ENCODE measurements around the gene IGSF9B.

The IGSF9B gene

DNA sequence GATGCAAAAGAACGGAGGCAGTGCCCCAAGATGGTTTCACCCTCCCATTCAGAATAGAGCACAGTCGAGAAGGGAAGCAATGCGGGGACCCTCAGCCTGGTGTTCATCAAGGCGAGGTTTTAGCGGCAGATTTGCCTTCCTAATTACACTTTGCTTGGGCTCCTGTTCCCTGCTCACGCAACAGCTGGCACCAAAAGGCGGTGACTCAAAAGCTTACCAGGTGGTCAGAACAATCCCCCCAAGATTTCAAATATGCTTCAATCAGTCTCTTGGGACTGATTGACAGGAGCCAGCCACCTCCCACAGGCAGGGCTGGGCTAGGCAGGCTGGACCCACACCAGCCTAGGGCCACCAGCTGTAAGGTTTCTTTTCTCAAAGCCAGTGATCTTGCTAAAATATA, 14.2 kb downstream of the IGSF9B start:
- ATAC-seq = no peak

DNA sequence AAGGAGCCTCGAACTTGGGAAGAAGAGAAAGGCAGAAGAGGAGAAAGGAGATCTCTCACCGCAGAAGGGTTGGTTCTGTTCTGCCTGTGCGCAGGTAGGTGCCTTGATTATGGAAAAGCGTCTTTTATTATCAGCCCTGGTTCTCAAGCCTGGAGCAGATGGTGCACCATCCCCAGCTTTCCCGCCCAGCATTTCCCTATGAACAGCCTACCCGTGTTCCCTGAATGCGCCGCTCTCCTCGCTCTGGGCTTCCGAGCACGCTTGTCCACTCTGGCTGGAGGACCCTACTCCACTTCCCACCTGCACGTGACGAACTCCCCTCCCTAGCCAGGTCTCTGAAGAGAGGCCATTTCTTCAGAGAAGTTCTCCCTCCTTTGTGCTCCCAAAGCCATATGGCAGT, 15.2 kb downstream of the IGSF9B start:
- ATAC-seq = no peak
- TF ChIP-seq BACH2 (CRISPR knock-in tag; IDR thresholded peaks at IDR 0.05; ENCODE audit: borderline replicate concordance) = no peak
- no peak for TF ChIP-seq ZC3H10 (CRISPR knock-in tag; IDR thresholded peaks at IDR 0.05)
- no peak for TF ChIP-seq GLIS3 (CRISPR knock-in tag; IDR thresholded peaks at IDR 0.05)
- TF ChIP-seq SNAI2 (CRISPR knock-in tag; IDR thresholded peaks at IDR 0.05) = no peak
- TF ChIP-seq, protein P1, sequence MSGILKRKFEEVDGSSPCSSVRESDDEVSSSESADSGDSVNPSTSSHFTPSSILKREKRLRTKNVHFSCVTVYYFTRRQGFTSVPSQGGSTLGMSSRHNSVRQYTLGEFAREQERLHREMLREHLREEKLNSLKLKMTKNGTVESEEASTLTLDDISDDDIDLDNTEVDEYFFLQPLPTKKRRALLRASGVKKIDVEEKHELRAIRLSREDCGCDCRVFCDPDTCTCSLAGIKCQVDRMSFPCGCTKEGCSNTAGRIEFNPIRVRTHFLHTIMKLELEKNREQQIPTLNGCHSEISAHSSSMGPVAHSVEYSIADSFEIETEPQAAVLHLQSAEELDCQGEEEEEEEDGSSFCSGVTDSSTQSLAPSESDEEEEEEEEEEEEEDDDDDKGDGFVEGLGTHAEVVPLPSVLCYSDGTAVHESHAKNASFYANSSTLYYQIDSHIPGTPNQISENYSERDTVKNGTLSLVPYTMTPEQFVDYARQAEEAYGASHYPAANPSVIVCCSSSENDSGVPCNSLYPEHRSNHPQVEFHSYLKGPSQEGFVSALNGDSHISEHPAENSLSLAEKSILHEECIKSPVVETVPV (CRISPR knock-in tag; IDR thresholded peaks at IDR 0.05) = no peak
- TF ChIP-seq PPARA (CRISPR knock-in tag; IDR thresholded peaks at IDR 0.05; ENCODE audit: borderline replicate concordance) = no peak
- TF ChIP-seq ZNF565 (CRISPR knock-in tag; conservative IDR thresholded peaks at IDR 0.05; ENCODE audit: low read depth) = no peak
- TF ChIP-seq ARNTL (CRISPR knock-in tag; IDR thresholded peaks at IDR 0.05; ENCODE audit: borderline replicate concordance, low read depth) = no peak
- TF ChIP-seq, protein P2, sequence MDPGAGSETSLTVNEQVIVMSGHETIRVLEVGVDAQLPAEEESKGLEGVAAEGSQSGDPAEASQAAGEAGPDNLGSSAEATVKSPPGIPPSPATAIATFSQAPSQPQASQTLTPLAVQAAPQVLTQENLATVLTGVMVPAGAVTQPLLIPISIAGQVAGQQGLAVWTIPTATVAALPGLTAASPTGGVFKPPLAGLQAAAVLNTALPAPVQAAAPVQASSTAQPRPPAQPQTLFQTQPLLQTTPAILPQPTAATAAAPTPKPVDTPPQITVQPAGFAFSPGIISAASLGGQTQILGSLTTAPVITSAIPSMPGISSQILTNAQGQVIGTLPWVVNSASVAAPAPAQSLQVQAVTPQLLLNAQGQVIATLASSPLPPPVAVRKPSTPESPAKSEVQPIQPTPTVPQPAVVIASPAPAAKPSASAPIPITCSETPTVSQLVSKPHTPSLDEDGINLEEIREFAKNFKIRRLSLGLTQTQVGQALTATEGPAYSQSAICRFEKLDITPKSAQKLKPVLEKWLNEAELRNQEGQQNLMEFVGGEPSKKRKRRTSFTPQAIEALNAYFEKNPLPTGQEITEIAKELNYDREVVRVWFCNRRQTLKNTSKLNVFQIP (CRISPR knock-in tag; IDR thresholded peaks at IDR 0.05; ENCODE audit: borderline replicate concordance, low read depth) = no peak

More for the DNA sequence above, 14.2 kb downstream of the IGSF9B start:
- TF ChIP-seq, protein P3, sequence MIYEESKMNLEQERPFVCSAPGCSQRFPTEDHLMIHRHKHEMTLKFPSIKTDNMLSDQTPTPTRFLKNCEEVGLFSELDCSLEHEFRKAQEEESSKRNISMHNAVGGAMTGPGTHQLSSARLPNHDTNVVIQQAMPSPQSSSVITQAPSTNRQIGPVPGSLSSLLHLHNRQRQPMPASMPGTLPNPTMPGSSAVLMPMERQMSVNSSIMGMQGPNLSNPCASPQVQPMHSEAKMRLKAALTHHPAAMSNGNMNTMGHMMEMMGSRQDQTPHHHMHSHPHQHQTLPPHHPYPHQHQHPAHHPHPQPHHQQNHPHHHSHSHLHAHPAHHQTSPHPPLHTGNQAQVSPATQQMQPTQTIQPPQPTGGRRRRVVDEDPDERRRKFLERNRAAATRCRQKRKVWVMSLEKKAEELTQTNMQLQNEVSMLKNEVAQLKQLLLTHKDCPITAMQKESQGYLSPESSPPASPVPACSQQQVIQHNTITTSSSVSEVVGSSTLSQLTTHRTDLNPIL (CRISPR knock-in tag; IDR thresholded peaks at IDR 0.05; ENCODE audit: low read depth) = no peak
- no peak for TF ChIP-seq ISL1 (CRISPR knock-in tag; IDR thresholded peaks at IDR 0.05)
- no peak for TF ChIP-seq OSR1 (CRISPR knock-in tag; IDR thresholded peaks at IDR 0.05)
- TF ChIP-seq GLIS3 (CRISPR knock-in tag; IDR thresholded peaks at IDR 0.05) = no peak
- TF ChIP-seq ZNF70 (CRISPR knock-in tag; IDR thresholded peaks at IDR 0.05) = no peak
- TF ChIP-seq ARNTL (CRISPR knock-in tag; IDR thresholded peaks at IDR 0.05; ENCODE audit: borderline replicate concordance, low read depth) = no peak

DNA sequence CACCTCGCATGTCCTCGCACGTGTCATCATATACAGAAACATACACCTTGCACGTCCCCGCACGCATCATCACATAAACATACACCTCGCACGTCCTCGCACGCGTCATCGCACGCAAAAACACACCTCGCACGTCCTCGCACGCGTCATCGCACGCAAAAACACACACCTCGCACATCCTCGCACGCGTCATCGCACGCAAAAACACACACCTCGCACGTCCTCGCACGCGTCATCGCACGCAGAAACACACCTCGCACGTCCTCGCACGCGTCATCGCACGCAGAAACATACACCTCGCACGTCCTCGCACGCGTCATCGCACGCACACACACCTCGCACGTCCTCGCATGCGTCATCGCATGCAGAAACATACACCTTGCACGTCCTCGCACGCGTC, 16.7 kb downstream of the IGSF9B start:
- ATAC-seq = no peak
- TF ChIP-seq, protein P4, sequence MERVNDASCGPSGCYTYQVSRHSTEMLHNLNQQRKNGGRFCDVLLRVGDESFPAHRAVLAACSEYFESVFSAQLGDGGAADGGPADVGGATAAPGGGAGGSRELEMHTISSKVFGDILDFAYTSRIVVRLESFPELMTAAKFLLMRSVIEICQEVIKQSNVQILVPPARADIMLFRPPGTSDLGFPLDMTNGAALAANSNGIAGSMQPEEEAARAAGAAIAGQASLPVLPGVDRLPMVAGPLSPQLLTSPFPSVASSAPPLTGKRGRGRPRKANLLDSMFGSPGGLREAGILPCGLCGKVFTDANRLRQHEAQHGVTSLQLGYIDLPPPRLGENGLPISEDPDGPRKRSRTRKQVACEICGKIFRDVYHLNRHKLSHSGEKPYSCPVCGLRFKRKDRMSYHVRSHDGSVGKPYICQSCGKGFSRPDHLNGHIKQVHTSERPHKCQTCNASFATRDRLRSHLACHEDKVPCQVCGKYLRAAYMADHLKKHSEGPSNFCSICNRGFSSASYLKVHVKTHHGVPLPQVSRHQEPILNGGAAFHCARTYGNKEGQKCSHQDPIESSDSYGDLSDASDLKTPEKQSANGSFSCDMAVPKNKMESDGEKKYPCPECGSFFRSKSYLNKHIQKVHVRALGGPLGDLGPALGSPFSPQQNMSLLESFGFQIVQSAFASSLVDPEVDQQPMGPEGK (CRISPR knock-in tag; IDR thresholded peaks at IDR 0.05; ENCODE audit: borderline replicate concordance) = no peak
- TF ChIP-seq TCF4 (CRISPR knock-in tag; IDR thresholded peaks at IDR 0.05; ENCODE audit: borderline replicate concordance) (no peak), ZFP3 (CRISPR knock-in tag; IDR thresholded peaks at IDR 0.05) (no peak), ZFP30 (CRISPR knock-in tag; IDR thresholded peaks at IDR 0.05) (no peak), TOX (CRISPR knock-in tag; IDR thresholded peaks at IDR 0.05; ENCODE audit: borderline replicate concordance) (no peak), ZC3H10 (CRISPR knock-in tag; IDR thresholded peaks at IDR 0.05) (no peak), GLIS3 (CRISPR knock-in tag; IDR thresholded peaks at IDR 0.05) (no peak), PPARA (CRISPR knock-in tag; IDR thresholded peaks at IDR 0.05; ENCODE audit: borderline replicate concordance) (no peak), ESRRG (CRISPR knock-in tag; IDR thresholded peaks at IDR 0.05) (no peak), BACH2 (CRISPR knock-in tag; IDR thresholded peaks at IDR 0.05; ENCODE audit: borderline replicate concordance) (no peak), RARB (CRISPR knock-in tag; IDR thresholded peaks at IDR 0.05) (no peak), SNAI2 (CRISPR knock-in tag; IDR thresholded peaks at IDR 0.05) (no peak), ZNF565 (CRISPR knock-in tag; conservative IDR thresholded peaks at IDR 0.05; ENCODE audit: low read depth) (no peak), ARNTL (CRISPR knock-in tag; IDR thresholded peaks at IDR 0.05; ENCODE audit: borderline replicate concordance, low read depth) (no peak)
- TF ChIP-seq, protein P5, sequence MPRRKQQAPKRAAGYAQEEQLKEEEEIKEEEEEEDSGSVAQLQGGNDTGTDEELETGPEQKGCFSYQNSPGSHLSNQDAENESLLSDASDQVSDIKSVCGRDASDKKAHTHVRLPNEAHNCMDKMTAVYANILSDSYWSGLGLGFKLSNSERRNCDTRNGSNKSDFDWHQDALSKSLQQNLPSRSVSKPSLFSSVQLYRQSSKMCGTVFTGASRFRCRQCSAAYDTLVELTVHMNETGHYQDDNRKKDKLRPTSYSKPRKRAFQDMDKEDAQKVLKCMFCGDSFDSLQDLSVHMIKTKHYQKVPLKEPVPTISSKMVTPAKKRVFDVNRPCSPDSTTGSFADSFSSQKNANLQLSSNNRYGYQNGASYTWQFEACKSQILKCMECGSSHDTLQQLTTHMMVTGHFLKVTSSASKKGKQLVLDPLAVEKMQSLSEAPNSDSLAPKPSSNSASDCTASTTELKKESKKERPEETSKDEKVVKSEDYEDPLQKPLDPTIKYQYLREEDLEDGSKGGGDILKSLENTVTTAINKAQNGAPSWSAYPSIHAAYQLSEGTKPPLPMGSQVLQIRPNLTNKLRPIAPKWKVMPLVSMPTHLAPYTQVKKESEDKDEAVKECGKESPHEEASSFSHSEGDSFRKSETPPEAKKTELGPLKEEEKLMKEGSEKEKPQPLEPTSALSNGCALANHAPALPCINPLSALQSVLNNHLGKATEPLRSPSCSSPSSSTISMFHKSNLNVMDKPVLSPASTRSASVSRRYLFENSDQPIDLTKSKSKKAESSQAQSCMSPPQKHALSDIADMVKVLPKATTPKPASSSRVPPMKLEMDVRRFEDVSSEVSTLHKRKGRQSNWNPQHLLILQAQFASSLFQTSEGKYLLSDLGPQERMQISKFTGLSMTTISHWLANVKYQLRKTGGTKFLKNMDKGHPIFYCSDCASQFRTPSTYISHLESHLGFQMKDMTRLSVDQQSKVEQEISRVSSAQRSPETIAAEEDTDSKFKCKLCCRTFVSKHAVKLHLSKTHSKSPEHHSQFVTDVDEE (CRISPR knock-in tag; IDR thresholded peaks at IDR 0.05) = no peak
- TF ChIP-seq, protein P1 (CRISPR knock-in tag; IDR thresholded peaks at IDR 0.05) = no peak
- TF ChIP-seq, protein P3 (CRISPR knock-in tag; IDR thresholded peaks at IDR 0.05; ENCODE audit: low read depth) = no peak
